GM18502 (cell line): ENCODE data around the gene SLC38A2.

Experiments used
- ATAC-seq: cut with Tn5 transposase; IDR thresholded peaks from one replicate; pipeline ENCODE4 v1.9.1; 2021; ENCODE audit warnings: mild to moderate bottlenecking; ENCODE audit not compliant: unreplicated experiment, poor library complexity

Gene SLC38A2

GRCh38 chr12:46396826-46397225, 24.3 kb upstream of the SLC38A2 start:
- no peak for ATAC-seq

GRCh38 chr12:46395388-46395787, 22.8 kb upstream of the SLC38A2 start:
- ATAC-seq = no peak

GRCh38 chr12:46391630-46392029, 19.1 kb upstream of the SLC38A2 start:
- ATAC-seq = no peak

GRCh38 chr12:46390881-46391280, 18.3 kb upstream of the SLC38A2 start:
- peak; percentile 21 for ATAC-seq

- no peak for ATAC-seq
These were observed 17.7 kb upstream of the SLC38A2 start for GRCh38 chr12:46390304-46390703.

- ATAC-seq = no peak
These were observed 16.6 kb upstream of the SLC38A2 start for GRCh38 chr12:46389031-46389616.

GRCh38 chr12:46388427-46389021, 16.0 kb upstream of the SLC38A2 start:
- peak; percentile 65 for ATAC-seq

GRCh38 chr12:46387670-46388069, 15.1 kb upstream of the SLC38A2 start:
- no peak for ATAC-seq

- peak; percentile 27 for ATAC-seq
These were observed 14.5 kb upstream of the SLC38A2 start for GRCh38 chr12:46386877-46387629.

GRCh38 chr12:46386360-46386867, 13.8 kb upstream of the SLC38A2 start:
- ATAC-seq = no peak

- no peak for ATAC-seq
These were observed 12.9 kb upstream of the SLC38A2 start for GRCh38 chr12:46385438-46385837.

- no peak for ATAC-seq
These were observed 12.1 kb upstream of the SLC38A2 start for GRCh38 chr12:46384451-46385309.

- peak; percentile 47 for ATAC-seq
These were observed 11.3 kb upstream of the SLC38A2 start for GRCh38 chr12:46383654-46384450.

- peak; percentile 69 for ATAC-seq
These were observed 10.5 kb upstream of the SLC38A2 start for GRCh38 chr12:46382964-46383653.

GRCh38 chr12:46382408-46382963, 9.9 kb upstream of the SLC38A2 start:
- no peak for ATAC-seq

GRCh38 chr12:46380881-46381280, 8.3 kb upstream of the SLC38A2 start:
- no peak for ATAC-seq

GRCh38 chr12:46380022-46380796, 7.6 kb upstream of the SLC38A2 start:
- no peak for ATAC-seq

GRCh38 chr12:46379352-46379751, 6.8 kb upstream of the SLC38A2 start:
- no peak for ATAC-seq
